HepG2 (cell line): ENCODE data around the gene MAN1B1. TPM values are rescaled to one million over a fixed set of nuclear protein-coding genes. Genes with fewer than 3 reads are reported as not detected.

Source experiments
- AGO1 ChIP-seq: fragments of 200-400 bp; formaldehyde crosslinking; IDR thresholded peaks from 2 replicates; pipeline ENCODE4 v1.6.1; 2017; ENCODE audit warnings: mild to moderate bottlenecking, low read depth, low read length, moderate library complexity; ENCODE audit not compliant: poor library complexity, severe bottlenecking
- CBX5 ChIP-seq: sonication (generic); formaldehyde crosslinking; IDR thresholded peaks from 2 replicates; pipeline ENCODE4 v1.4.0; 2020; ENCODE audit warnings: missing genetic modification reagents, borderline replicate concordance
- CCAR2 ChIP-seq: fragments of 200-400 bp; formaldehyde crosslinking; optimal IDR thresholded peaks from 2 replicates; pipeline ENCODE3; 2018; ENCODE audit warnings: low read depth, mild to moderate bottlenecking, low read length, moderate library complexity
- CENPX ChIP-seq: sonication (generic); formaldehyde crosslinking; IDR thresholded peaks from 2 replicates; pipeline ENCODE4 v1.9.0; 2021; ENCODE audit warnings: mild to moderate bottlenecking, missing genetic modification reagents, moderate library complexity
- ELF4 ChIP-seq: sonication (generic); formaldehyde crosslinking; IDR thresholded peaks from 2 replicates; pipeline ENCODE4 v1.5.0; 2020; ENCODE audit warnings: missing genetic modification reagents, mild to moderate bottlenecking, moderate library complexity, borderline replicate concordance
- FOXM1 ChIP-seq: sonication (generic); formaldehyde crosslinking; IDR thresholded peaks from 2 replicates; pipeline ENCODE4 v1.5.0; 2020; ENCODE audit warnings: missing genetic modification reagents
- GATAD1 ChIP-seq: IDR thresholded peaks from 2 replicates; pipeline ENCODE4 v1.6.1; 2016; ENCODE audit warnings: missing genetic modification reagents, missing compliant biosample characterization
- HES4 ChIP-seq: sonication (generic); formaldehyde crosslinking; IDR thresholded peaks from 2 replicates; pipeline ENCODE4 v1.9.0; 2021; ENCODE audit warnings: mild to moderate bottlenecking, missing genetic modification reagents, borderline replicate concordance
- KDM5B ChIP-seq: sonication (generic); formaldehyde crosslinking; IDR thresholded peaks from 2 replicates; pipeline ENCODE4 v1.4.0; 2020; ENCODE audit warnings: missing genetic modification reagents, mild to moderate bottlenecking, borderline replicate concordance
- MTA1 ChIP-seq: sonication (generic); formaldehyde crosslinking; IDR thresholded peaks from 2 replicates; pipeline ENCODE4 v1.4.0; 2020; ENCODE audit warnings: missing genetic modification reagents, mild to moderate bottlenecking, borderline replicate concordance
- NR1H2 ChIP-seq: sonication (generic); formaldehyde crosslinking; IDR thresholded peaks from 2 replicates; pipeline ENCODE4 v1.8.1; 2022; ENCODE audit warnings: low read depth, missing genetic modification reagents, borderline replicate concordance
- PAWR ChIP-seq: sonication (generic); formaldehyde crosslinking; IDR thresholded peaks from 2 replicates; pipeline ENCODE4 v1.4.0; 2020; ENCODE audit warnings: missing genetic modification reagents, mild to moderate bottlenecking, borderline replicate concordance
- POGZ ChIP-seq: sonication (generic); formaldehyde crosslinking; IDR thresholded peaks from 2 replicates; pipeline ENCODE4 v1.4.0; 2020; ENCODE audit warnings: mild to moderate bottlenecking, missing genetic modification reagents
- RELA ChIP-seq: sonication (generic); formaldehyde crosslinking; IDR thresholded peaks from 2 replicates; pipeline ENCODE4 v1.4.0; 2020; ENCODE audit warnings: missing genetic modification reagents
- SAFB2 ChIP-seq: sonication (generic); formaldehyde crosslinking; IDR thresholded peaks from 2 replicates; pipeline ENCODE4 v1.5.1; 2020; ENCODE audit warnings: missing genetic modification reagents, low read depth, mild to moderate bottlenecking, borderline replicate concordance
- YEATS2 ChIP-seq: sonication (generic); formaldehyde crosslinking; IDR thresholded peaks from 2 replicates; pipeline ENCODE4 v1.4.0; 2020; ENCODE audit warnings: missing genetic modification reagents, borderline replicate concordance
- ZBTB10 ChIP-seq: sonication (generic); formaldehyde crosslinking; IDR thresholded peaks from 2 replicates; pipeline ENCODE4 v1.4.0; 2020; ENCODE audit warnings: missing genetic modification reagents, borderline replicate concordance
- ZBTB38 ChIP-seq: sonication (generic); formaldehyde crosslinking; IDR thresholded peaks from 2 replicates; pipeline ENCODE4 v1.5.1; 2020; ENCODE audit warnings: mild to moderate bottlenecking, missing genetic modification reagents
- ZFP36L1 ChIP-seq: sonication (generic); formaldehyde crosslinking; IDR thresholded peaks from 2 replicates; pipeline ENCODE4 v1.8.0; 2022; ENCODE audit warnings: mild to moderate bottlenecking, missing genetic modification reagents, moderate library complexity
- ZFP82 ChIP-seq: sonication (generic); formaldehyde crosslinking; IDR thresholded peaks from 2 replicates; pipeline ENCODE4 v1.5.1; 2020; ENCODE audit warnings: mild to moderate bottlenecking, missing genetic modification reagents, borderline replicate concordance
- ZNF282 ChIP-seq: fragments of 450-650 bp; IDR thresholded peaks from 2 replicates; pipeline ENCODE4 v1.6.1; 2018; ENCODE audit not compliant: partially characterized antibody
- ZNF572 ChIP-seq: sonication (generic); formaldehyde crosslinking; IDR thresholded peaks from 2 replicates; pipeline ENCODE4 v1.5.1; 2020; ENCODE audit warnings: mild to moderate bottlenecking, missing genetic modification reagents
- ZNF629 ChIP-seq: sonication (generic); formaldehyde crosslinking; conservative IDR thresholded peaks from 2 replicates; pipeline ENCODE4 v1.5.0; 2020; ENCODE audit warnings: missing genetic modification reagents
- ZNF709 ChIP-seq: sonication (generic); formaldehyde crosslinking; IDR thresholded peaks from 2 replicates; pipeline ENCODE4 v1.5.0; 2020; ENCODE audit warnings: mild to moderate bottlenecking, missing genetic modification reagents
- ZNF710 ChIP-seq: sonication (generic); formaldehyde crosslinking; IDR thresholded peaks from 2 replicates; pipeline ENCODE4 v1.5.0; 2020; ENCODE audit warnings: mild to moderate bottlenecking, missing genetic modification reagents, borderline replicate concordance
- ZSCAN29 ChIP-seq: sonication (generic); formaldehyde crosslinking; conservative IDR thresholded peaks from 2 replicates; pipeline ENCODE4 v1.4.0; 2020; ENCODE audit warnings: mild to moderate bottlenecking, missing genetic modification reagents
- polyA plus RNA-seq, 8 experiments: library from polyadenylated mRNA; depleted of rRNA in 3 of 8; stranded (reverse) in 7 of 8; unstranded in 1 of 8; fragments of >200 nt; fragmentation: Illumina TruSeq in 4 of 8; extraction: Trizol in 4 of 8; gene quantifications; 2 replicates each; pipeline versions ENCODE4 v1.2.1 to v1.2.3, GENCODE V29; 2011 to 2016; ENCODE audit warnings: low read depth in 4 of 8, missing spikeins in 1 of 8, mixed read lengths in 1 of 8; ENCODE audit not compliant: insufficient read depth in 1 of 8
- total RNA-seq, 5 experiments: library from RNA; depleted of rRNA; stranded (reverse); fragments of >200 nt; fragmentation: Illumina TruSeq; extraction: Trizol; gene quantifications; 2 replicates each; pipeline ENCODE4 v1.2.3, GENCODE V29; 2016; ENCODE audit warnings: low read depth in 1 of 5

The MAN1B1 gene
- total and polyA plus RNA-seq, 2 of the 13 experiments (the other 11 are each of a cell fraction or from before 2014, with no cell fraction given), result 48.9 to 59.5 TPM

- TF ChIP-seq ZNF710, result no peak
- TF ChIP-seq ZBTB10 (CRISPR knock-in tag), result no peak
- TF ChIP-seq SAFB2, result peak; percentile 53; the same call in 1 of the 2 replicates
- TF ChIP-seq ZNF629 (CRISPR knock-in tag), result peak; percentile 60; the same call in 1 of the 2 replicates
- no peak; the same call in 1 of the 2 replicates for TF ChIP-seq ZBTB38
- 0 out of 2 replicates have a peak, but pooled peaks have one; percentile 50 for TF ChIP-seq CBX5 (CRISPR knock-in tag)
- TF ChIP-seq ZFP82 (CRISPR knock-in tag), result no peak
- TF ChIP-seq ZNF282, result no peak
- peak; percentile 67 for TF ChIP-seq GATAD1
- no peak; the same call in 1 of the 2 replicates for TF ChIP-seq KDM5B
- 0 out of 2 replicates have a peak, but pooled peaks have one; percentile 22 for TF ChIP-seq ZNF709 (CRISPR knock-in tag)
- TF ChIP-seq ZSCAN29, result 0 out of 2 replicates have a peak, but pooled peaks have one; percentile 14
- TF ChIP-seq ZNF572 (CRISPR knock-in tag), result no peak
- TF ChIP-seq HES4, result peak; percentile 66; the same call in 1 of the 2 replicates
- no peak for TF ChIP-seq RELA (CRISPR knock-in tag)
- TF ChIP-seq ZFP36L1 (CRISPR knock-in tag), result no peak
- no peak for TF ChIP-seq PAWR (CRISPR knock-in tag)
- no peak for TF ChIP-seq CENPX (CRISPR knock-in tag)
- TF ChIP-seq ELF4 (CRISPR knock-in tag), result no peak
- TF ChIP-seq YEATS2 (CRISPR knock-in tag), result peak; percentile 79
- TF ChIP-seq NR1H2, result no peak
- 0 out of 2 replicates have a peak, but pooled peaks have one; percentile 58 for TF ChIP-seq MTA1 (CRISPR knock-in tag)
- TF ChIP-seq POGZ (CRISPR knock-in tag), result no peak
- no peak for TF ChIP-seq FOXM1 (CRISPR knock-in tag)
- no peak for TF ChIP-seq AGO1
- TF ChIP-seq CCAR2, result no peak
Measured at GRCh38 chr9:137046088-137046787, 40.5 kb upstream of the MAN1B1 start, which contains the start of gene NPDC1 (continued).
